Measurements from ENCODE around the gene CTDP1. TPM values are rescaled to one million over a fixed set of nuclear protein-coding genes. Genes with fewer than 3 reads are reported as not detected.

The CTDP1 gene
- polyA plus RNA-seq, 3 donors, result 10.5 to 15.5 (median 15.4) TPM

- DNase-seq (ENCODE audit: extremely low read depth in 1 of 11, low read depth in 9 of 11, low spot score in 4 of 11), result no peak
Measured at GRCh38 chr18:79796016-79796415, 116.4 kb downstream of the CTDP1 start.

DNA sequence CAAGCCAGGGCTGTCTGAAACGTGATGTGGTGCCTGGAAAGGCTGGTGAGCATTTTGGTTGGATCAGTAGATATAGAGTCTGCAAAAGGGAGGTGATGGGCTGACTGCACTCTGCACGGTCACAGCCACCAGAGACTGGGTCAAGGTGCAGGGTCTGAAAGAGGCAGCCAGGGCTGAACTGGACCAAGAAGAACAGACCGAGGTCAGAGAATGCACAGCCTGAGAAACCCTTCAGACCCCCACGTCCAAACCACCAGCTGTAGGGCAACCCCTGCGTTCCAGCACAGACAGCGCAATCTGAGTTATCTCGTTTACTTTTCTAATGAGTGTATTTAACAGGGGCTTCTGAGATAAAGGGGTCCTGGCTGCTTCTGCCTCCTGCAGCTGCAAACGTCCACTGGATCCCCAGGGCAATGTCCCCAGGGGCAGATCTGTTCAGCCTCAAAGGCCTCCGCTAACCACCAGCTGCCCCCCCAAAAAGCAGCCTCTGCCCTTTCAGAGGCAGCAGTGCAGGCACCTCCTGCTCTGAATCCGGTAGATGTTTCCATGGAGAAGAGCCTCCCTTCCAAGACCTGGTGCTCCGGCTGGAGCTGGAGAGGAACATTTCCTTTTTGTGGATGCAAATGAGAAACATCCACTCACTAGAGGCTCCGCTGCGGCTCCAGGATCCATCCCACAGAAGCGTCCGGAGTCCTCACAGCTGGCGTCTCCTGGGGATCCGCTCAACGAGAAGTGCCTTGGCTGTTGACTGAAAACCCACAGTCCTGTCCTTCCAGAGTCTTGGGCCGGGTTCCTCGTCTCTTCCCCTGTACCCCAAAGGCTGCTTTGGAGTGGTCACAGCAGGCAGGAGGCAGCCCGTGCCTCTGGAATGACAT is 117.2 kb downstream of the CTDP1 start:
- DNase-seq (ENCODE audit: extremely low read depth in 1 of 11, low read depth in 9 of 11, low spot score in 4 of 11), result peak in 1 of 11 donors; percentile 36

GRCh38 chr18:79797518-79798345 is 118.1 kb downstream of the CTDP1 start, which contains the start of gene KCNG2:
Gene KCNG2 (plus strand): TSS chr18:79797938. CDS start chr18:79863668, 65,730 bp downstream.
- DNase-seq (ENCODE audit: extremely low read depth in 1 of 11, low read depth in 9 of 11, low spot score in 4 of 11), result peak in 3 of 11 donors; percentile 37 to 54 (median 41)

DNA sequence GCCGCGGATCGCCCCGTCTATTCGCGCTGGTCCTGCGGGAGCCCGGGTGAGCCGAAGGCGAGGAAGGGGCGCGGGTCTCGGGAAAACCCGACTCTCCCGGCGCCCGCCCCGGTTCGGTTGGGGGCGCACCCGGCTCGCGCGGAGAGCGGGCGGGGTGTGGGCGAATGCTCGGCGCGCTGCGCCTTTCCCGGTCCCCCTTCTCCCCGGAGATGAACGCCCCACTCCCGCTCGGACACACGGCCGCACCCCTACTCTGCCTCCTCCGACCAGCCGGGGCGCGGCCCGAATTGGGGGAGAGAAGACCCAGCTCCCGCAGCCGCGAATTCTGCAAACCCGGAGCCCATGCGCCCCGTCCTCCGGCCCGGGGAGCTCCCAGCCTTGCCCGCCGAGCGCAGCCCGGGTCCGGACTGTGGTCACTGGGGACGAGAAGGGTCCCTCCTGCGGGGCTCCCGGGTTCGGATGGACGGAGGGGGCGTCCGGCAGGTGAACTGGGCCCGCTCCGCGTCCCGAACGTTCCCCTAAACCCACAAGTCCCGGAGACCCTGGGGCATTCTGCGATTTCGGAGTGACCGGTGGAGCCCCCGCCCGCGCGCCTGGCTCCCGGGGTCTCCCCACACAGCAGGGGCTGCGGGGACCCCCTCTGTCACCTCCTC is 118.9 kb downstream of the CTDP1 start:
- DNase-seq (ENCODE audit: extremely low read depth in 1 of 11, low read depth in 9 of 11, low spot score in 4 of 11), result no peak

DNA sequence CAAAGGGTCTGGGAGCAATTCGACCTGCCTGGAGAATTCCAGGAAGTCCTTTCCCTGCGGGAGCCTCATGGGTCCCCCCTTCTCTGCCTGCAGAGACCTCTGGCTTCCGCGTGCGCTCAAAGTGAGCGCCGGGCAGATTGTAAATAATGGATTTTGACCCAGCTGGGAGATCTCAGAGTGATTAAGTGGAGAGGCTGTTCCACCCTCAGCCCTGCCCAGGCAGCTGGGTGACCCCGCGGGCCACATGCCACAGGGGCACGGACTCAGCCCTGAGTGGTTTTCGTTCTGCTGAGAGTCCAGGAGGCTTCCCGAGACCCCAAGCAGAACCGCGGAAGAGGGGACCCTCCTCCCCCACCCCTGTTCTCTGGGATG is 119.4 kb downstream of the CTDP1 start:
- peak in 1 of 11 donors; percentile 35 for DNase-seq (ENCODE audit: extremely low read depth in 1 of 11, low read depth in 9 of 11, low spot score in 4 of 11)

DNA sequence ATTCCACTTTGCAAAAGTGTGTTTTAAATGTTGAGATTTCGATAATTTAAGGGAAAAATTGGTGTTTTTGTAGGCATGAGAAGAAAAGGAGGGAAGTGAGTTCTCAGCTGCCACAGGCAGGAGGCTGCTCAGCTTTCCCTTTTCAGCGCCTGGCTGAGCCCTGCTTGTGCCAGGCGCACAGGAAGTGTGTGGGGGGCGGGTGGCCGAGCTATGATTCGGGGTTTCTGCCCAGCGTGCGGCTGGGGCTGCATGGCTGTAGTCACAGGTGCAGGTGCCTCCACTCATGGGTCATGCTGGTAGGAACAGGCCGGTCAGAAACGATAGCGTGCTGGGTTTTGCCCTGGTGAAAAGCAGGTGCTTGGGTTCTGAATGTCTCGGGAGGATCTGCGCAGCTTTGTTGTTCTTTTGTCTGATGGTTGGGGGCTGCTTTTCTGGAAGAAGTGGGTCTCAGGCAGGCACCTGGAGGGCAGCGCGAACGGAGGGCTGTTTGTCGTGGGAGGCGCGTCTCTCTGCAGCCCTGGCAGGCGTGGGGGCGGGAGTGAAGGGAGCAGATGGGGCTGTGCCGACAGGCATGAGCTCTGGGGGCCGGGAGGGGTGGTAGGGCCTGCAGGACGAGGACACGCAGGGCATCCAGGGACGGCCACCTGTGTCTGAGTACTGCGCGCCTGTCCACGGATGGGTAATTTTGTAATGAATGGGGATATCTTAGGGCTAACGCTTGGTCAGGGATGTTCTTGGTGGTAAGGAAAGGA is 120.2 kb downstream of the CTDP1 start:
- no peak for DNase-seq (ENCODE audit: extremely low read depth in 1 of 11, low read depth in 9 of 11, low spot score in 4 of 11)

GRCh38 chr18:79800371-79801180 is 121.0 kb downstream of the CTDP1 start:
- DNase-seq (ENCODE audit: extremely low read depth in 1 of 11, low read depth in 9 of 11, low spot score in 4 of 11), result no peak

DNA sequence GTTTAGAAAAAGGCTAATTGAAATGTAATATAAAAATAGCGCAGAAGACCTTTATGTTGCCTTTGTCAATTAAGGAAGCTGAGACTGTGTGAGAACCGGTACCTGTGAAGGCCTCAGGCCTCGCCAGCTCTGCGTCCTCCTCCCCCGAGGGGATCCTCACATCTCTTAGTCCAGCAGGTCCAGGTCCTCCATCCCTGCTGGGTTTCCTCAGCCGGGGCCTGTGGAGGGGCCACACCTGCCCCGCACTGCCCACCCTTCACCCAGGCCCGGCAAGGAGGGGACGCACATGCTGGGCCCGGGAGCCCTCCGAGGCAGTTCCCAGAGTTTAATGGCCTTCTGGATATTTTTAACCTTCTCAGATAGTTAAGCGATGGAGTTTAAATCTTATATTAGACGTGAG is 121.6 kb downstream of the CTDP1 start:
- no peak for DNase-seq (ENCODE audit: extremely low read depth in 1 of 11, low read depth in 9 of 11, low spot score in 4 of 11)

DNA sequence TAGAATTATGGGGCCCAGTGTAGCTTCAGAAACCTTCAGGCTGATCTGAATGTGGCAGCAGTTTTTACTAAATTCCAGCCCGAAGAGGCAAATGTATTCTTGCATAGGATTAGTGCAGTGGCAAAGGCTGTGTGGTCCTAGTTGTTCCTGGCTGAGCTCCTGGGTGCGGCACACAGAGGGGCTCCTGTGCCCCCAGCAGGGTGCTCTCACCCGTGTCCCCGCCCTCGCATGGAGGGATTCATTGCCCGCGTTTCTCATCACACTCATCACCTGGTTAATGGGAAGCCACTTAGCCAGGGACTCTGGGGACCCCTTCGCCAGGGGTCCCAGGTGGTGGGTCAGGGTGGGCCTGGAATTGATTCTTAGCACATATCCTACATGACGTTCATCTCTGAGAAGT is 122.0 kb downstream of the CTDP1 start:
- DNase-seq (ENCODE audit: extremely low read depth in 1 of 11, low read depth in 9 of 11, low spot score in 4 of 11), result no peak

GRCh38 chr18:79802298-79802697 is 122.7 kb downstream of the CTDP1 start:
- no peak for DNase-seq (ENCODE audit: extremely low read depth in 1 of 11, low read depth in 9 of 11, low spot score in 4 of 11)

DNA sequence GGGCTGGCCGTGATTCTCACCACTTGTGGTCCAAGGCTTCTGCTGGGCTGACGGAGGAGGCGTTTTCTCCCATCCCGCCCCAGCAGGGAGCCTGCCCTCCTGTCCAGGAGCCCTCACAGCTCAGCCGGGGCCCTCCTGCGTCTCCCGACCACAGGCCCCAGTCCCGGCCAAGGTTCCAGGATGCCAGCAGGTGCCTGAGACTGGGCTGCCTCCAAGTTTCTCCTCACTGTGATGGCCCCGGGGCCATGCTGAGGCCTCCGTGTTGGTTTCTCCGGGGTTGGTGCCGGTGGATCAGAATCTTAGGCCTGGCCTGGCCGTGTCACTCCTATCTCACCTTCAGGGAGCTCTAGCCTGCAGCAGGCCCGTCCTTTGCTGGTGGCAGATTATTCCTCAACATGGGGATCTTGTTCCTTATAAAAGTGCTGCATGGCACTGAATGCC is 124.0 kb downstream of the CTDP1 start:
- no peak for DNase-seq (ENCODE audit: extremely low read depth in 1 of 11, low read depth in 9 of 11, low spot score in 4 of 11)

Other genes with a start within 250 kb of the CTDP1 start
- under 1 TPM in 2 of 3 donors, not detected in 1; 0.45 to 0.48 TPM for gene KCNG2, start 118.1 kb downstream of the CTDP1 start, polyA plus RNA-seq (ENCODE audit: insufficient read length in 3 of 3)